GM20000 (cell line): Measurements from ENCODE around the gene CTSO.

Experiments used
- DNase-seq: peaks from one replicate; pipeline ENCODE4 v3.0.0; 2012; ENCODE audit warnings: low spot score
- TF ChIP-seq, protein P1 (sequence below): IDR thresholded peaks from 2 replicates; pipeline ENCODE4 v1.5.1; 2012; ENCODE audit warnings: mild to moderate bottlenecking, control low read depth; ENCODE audit errors: extremely low read depth, missing control alignments

CTSO gene

DNA sequence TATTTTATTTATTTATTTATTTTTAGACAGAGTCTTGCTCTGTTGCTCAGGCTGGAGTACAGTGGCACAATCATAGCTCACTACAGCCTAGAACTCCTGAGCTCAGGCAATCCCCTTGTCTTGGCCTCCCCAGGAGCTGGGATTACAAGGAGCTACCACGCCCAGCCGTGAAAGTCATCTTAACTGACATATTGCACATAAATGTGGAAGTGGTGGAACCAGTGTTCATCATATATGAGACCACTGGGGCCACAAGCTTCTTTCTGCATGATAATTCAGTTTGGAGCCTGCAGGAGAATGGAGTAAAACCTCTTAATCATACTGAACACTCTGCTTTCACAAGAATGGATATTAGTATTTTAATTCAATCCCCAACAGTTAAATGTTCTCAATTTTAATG lies 12.5 kb upstream of the CTSO start:
- TF ChIP-seq, protein P1, sequence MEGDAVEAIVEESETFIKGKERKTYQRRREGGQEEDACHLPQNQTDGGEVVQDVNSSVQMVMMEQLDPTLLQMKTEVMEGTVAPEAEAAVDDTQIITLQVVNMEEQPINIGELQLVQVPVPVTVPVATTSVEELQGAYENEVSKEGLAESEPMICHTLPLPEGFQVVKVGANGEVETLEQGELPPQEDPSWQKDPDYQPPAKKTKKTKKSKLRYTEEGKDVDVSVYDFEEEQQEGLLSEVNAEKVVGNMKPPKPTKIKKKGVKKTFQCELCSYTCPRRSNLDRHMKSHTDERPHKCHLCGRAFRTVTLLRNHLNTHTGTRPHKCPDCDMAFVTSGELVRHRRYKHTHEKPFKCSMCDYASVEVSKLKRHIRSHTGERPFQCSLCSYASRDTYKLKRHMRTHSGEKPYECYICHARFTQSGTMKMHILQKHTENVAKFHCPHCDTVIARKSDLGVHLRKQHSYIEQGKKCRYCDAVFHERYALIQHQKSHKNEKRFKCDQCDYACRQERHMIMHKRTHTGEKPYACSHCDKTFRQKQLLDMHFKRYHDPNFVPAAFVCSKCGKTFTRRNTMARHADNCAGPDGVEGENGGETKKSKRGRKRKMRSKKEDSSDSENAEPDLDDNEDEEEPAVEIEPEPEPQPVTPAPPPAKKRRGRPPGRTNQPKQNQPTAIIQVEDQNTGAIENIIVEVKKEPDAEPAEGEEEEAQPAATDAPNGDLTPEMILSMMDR: no peak
- no peak for DNase-seq

DNA sequence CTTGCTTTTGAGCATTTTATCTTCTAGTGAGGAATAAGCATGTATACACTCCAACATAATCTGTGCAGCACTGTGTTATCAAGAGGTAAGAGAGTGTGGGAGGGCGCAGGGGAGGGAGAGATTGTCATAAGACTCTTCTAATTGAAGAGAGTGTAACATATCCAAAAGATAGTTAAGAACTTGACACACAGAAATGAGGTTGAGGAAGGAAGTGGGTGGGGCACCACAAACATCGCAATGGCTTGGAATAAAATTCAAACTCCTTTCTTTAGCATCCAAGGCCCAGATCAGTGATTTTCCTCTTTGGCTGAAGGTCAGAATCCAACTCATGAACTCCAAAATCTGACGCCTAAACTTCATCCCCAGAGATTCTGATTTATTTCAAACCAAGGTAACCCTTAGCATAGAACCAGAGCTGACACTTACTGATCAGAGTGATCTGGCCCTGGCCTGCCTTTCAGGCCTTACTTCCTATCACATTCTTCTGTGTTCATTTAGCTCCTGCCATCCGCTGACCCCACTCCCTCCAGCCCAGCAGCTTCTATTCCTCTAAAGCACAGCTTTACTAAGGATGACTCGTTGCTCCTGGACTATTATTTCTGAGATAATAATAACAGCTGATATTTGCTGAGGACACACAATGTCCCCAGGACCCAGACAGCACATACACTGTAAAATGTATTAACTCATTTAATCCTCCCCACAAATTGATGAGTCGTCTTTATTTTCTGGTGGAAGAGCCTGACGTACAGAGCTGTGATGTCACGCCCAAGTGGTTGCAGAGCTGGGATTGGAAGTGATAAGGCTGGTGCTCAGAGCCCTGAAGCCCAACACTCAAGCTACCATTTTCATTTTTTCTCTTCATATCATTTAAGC lies 10.6 kb upstream of the CTSO start:
- TF ChIP-seq, protein P1: no peak
- no peak for DNase-seq

DNA sequence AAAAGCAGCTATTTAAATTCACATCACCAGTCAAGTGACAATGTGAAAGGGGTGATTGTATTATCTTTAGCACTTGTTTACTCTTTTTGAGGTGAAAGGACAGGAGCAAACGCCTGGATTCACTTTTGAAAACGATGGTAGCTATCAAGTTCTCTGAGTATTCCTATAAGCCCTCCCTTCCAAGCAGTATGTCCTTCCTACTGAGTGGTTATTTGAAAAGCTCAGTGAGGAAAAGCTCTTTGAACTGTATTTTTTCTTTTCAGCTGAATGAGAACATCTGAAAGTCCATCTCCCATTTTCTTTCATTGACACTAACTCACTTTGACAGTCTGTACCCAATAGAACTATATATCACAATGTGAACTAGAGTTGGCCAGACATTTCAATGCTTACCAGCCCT lies 9.1 kb upstream of the CTSO start:
- TF ChIP-seq, protein P1: no peak
- DNase-seq: no peak

DNA sequence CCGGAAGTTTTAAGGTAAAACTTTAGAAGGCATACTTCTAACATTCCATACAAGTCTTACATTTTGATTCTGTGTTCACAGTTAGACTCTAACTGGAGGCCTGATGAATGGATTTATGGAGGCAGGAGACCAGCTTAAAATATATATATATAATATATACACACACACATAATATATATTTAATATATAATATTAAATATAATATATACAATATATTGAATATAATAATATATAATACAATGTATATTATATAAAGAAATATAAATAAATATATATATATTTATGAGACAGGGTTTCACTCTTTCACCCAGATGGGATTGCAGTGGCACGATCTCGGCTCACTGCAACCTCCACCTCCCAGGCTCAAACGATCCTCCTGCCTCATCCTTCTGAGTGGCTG lies 7.9 kb upstream of the CTSO start:
- TF ChIP-seq, protein P1: no peak
- DNase-seq: no peak

DNA sequence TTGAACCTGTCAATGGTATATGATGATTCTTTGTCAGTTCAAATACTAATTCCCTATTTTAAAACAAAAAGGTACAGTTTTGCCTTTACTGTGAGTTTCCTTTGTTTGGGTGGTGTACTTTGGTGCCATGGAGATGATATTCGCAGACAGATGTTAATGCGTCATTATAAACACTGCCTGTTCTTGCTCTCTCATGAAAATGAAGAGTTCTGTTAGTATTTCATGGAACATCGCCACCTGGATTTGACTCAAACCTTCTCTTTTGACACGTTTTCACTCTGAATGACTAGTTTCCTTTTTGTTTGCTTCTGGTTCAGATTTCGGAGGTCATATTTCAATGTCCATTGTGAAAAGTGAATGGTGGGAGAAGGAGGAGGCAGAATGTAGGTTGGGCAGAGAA lies 6.9 kb upstream of the CTSO start:
- no peak for DNase-seq

DNA sequence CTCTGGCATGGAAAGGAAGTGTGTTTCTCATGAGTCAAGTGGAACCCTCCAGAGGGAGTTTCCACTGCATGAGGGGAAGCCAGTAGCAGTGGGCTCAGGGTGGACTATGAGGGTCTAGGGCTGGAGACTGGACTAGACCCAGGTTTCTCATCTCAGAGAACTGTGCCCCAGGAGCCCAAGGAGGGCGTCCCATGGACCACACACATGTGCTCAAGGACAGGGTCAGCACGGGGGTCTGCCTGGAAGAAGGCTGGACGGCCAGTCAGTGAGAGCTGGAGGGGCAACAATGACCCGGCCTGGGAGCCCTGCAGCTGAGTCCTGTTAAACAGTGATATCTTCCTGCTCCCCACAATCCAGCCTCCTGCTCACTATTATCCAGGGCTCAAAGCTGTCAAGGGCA lies 5.8 kb upstream of the CTSO start:
- no peak for DNase-seq
- TF ChIP-seq, protein P1: no peak

More for the DNA sequence above, 6.9 kb upstream of the CTSO start:
- TF ChIP-seq, protein P1: no peak

DNA sequence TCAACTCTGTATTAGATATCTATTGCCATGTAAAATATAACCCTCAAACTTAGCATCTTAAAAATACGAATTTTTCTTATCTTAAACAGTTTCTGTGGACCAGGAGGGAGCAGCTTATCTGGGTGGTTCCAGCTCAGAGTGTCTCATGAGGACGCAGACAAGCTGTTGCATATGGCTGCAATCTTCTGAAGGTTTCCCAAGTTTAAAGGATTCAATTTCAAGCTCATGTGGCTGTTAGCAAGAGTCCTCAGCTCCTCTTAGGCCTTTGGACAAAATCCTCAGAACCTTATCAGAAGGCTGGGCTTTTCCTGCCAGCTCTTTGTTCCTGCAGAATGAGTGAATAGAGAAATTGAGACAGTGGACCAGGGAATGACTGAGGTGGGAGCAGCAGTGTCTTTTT lies 2.8 kb upstream of the CTSO start:
- TF ChIP-seq, protein P1: no peak
- no peak for DNase-seq
